Brain pericyte (primary cell): ENCODE measurements around the gene IFT81.
"Not testable (repeated sequence)": the region's sequence is repeated elsewhere in the genome, so short reads cannot be mapped to it uniquely, and the experiment has no call there.

ENCODE experiments used
- DNase-seq: peaks from one replicate; pipeline ENCODE4 v3.0.0-alpha.2; 2012; ENCODE audit warnings: low read depth, low spot score

IFT81 gene

GRCh38 chr12:110243227-110243626 is 119.1 kb downstream of the IFT81 start:
- no peak for DNase-seq

- DNase-seq = no peak
Measured at GRCh38 chr12:110244372-110244771, 120.2 kb downstream of the IFT81 start.

- no peak for DNase-seq
Measured at GRCh38 chr12:110244829-110245228, 120.7 kb downstream of the IFT81 start.

- no peak for DNase-seq
Measured at GRCh38 chr12:110245369-110245772, 121.2 kb downstream of the IFT81 start.

- DNase-seq = no peak
Measured at GRCh38 chr12:110246636-110247339, 122.6 kb downstream of the IFT81 start.

- DNase-seq = no peak
Measured at GRCh38 chr12:110247340-110248095, 123.4 kb downstream of the IFT81 start.

GRCh38 chr12:110248096-110248447 is 123.9 kb downstream of the IFT81 start:
- no peak for DNase-seq

GRCh38 chr12:110249105-110249504 is 124.9 kb downstream of the IFT81 start:
- DNase-seq = no peak

GRCh38 chr12:110249716-110250225 is 125.6 kb downstream of the IFT81 start:
- DNase-seq = no peak

- no peak for DNase-seq
Measured at GRCh38 chr12:110251381-110251780, 127.2 kb downstream of the IFT81 start.

GRCh38 chr12:110252716-110253115 is 128.6 kb downstream of the IFT81 start:
- no peak for DNase-seq

- no peak for DNase-seq
Measured at GRCh38 chr12:110253176-110253575, 129.0 kb downstream of the IFT81 start.

- DNase-seq = no peak
Measured at GRCh38 chr12:110254971-110255540, 130.9 kb downstream of the IFT81 start.

GRCh38 chr12:110255890-110256456 is 131.8 kb downstream of the IFT81 start:
- not testable (repeated sequence) for DNase-seq

GRCh38 chr12:110256780-110257431 is 132.7 kb downstream of the IFT81 start:
- DNase-seq = no peak

- no peak for DNase-seq
Measured at GRCh38 chr12:110258466-110258865, 134.3 kb downstream of the IFT81 start.

- no peak for DNase-seq
Measured at GRCh38 chr12:110262442-110263388, 138.6 kb downstream of the IFT81 start.

GRCh38 chr12:110266381-110266960 is 142.3 kb downstream of the IFT81 start:
- DNase-seq = no peak

GRCh38 chr12:110266980-110267620 is 142.9 kb downstream of the IFT81 start:
- DNase-seq = peak; percentile 64
